ENCODE results near the gene MIER2. TPM values are rescaled to one million over a fixed set of nuclear protein-coding genes. Genes with fewer than 3 reads are reported as not detected.
A peak's percentile ranks its signal among the peaks of the same experiment; 100 is the strongest.
"Not testable (repeated sequence)": the region's sequence is repeated elsewhere in the genome, so short reads cannot be mapped to it uniquely, and the experiment has no call there.

Gene MIER2
- total and polyA plus RNA-seq, 8 donors: 5.8 to 29.6 (median 13.2) TPM

- H3K9me3 ChIP-seq: no peaks in the 10 kb centered on the region
- DNase-seq: peak; percentile 40 to 72
- 27 to 33% (median 32%) methylated on average over 27 to 44 of the region's 44 CpGs for WGBS, 5 donors
- H3K27me3 ChIP-seq: peaks cover 4 to 50% (median 17%) of the 10 kb centered on the region in 3 donors
- TF ChIP-seq POLR2A (IDR thresholded peaks at IDR 0.05) (no peak), POLR2AphosphoS5 (IDR thresholded peaks at IDR 0.05) (no peak), CTCF (IDR thresholded peaks at IDR 0.05) (peak in 5 of 7 experiments; percentile 41 to 67 (median 54)), EP300 (IDR thresholded peaks at IDR 0.05) (no peak)
- no peak overlapping the region for H3K4me3 ChIP-seq
- H3K36me3 ChIP-seq: no peaks in the 10 kb centered on the region
- H3K4me1 ChIP-seq: peaks cover 0 to 5% (median 0%) of the 10 kb centered on the region in 4 donors
- intact Hi-C loops (cut with DNase I; ENCODE audit: low total_unique reads): no loop called here
- no peak overlapping the region for H3K27ac ChIP-seq
Measured at GRCh38 chr19:383922-384798, 39.6 kb upstream of the MIER2 start.

- Histone ChIP-seq H3K27me3 (peaks cover 4 to 50% (median 17%) of the 10 kb centered on the region in 3 donors), H3K36me3 (no peaks in the 10 kb centered on the region), H3K27ac (no peak overlapping the region), H3K4me1 (peaks cover 0 to 5% (median 0%) of the 10 kb centered on the region in 4 donors), H3K4me3 (no peak overlapping the region), H3K9me3 (no peaks in the 10 kb centered on the region)
- WGBS, 5 donors: 65 to 88% (median 80%) methylated on average over 12 to 19 of the region's 19 CpGs
- TF ChIP-seq CTCF (IDR thresholded peaks at IDR 0.05): no peak
- no peak for TF ChIP-seq POLR2AphosphoS5 (IDR thresholded peaks at IDR 0.05)
- TF ChIP-seq POLR2A (IDR thresholded peaks at IDR 0.05): no peak
- TF ChIP-seq EP300 (IDR thresholded peaks at IDR 0.05): no peak
- intact Hi-C loops (cut with DNase I; ENCODE audit: low total_unique reads): no loop called here
- no peak for DNase-seq
Measured at GRCh38 chr19:383040-383439, 38.4 kb upstream of the MIER2 start.

GRCh38 chr19:382578-382977, 38.0 kb upstream of the MIER2 start:
- H3K4me3 ChIP-seq; H3K4me1 ChIP-seq; DNase-seq; intact Hi-C loops (cut with DNase I; ENCODE audit: low total_unique reads); H3K9me3 ChIP-seq; H3K36me3 ChIP-seq; H3K27ac ChIP-seq: not testable (repeated sequence)
- H3K27me3 ChIP-seq: peaks cover 4 to 52% (median 17%) of the 10 kb centered on the region in 3 donors
- 59 to 69% (median 65%) methylated on average over 7 to 9 of the region's 9 CpGs for WGBS, 5 donors

GRCh38 chr19:381901-382300, 37.3 kb upstream of the MIER2 start:
- peaks cover 4 to 49% (median 17%) of the 10 kb centered on the region in 3 donors for H3K27me3 ChIP-seq
- 60 to 69% (median 66%) methylated on average over 11 of the region's 11 CpGs for WGBS, 5 donors
- DNase-seq; H3K4me3 ChIP-seq; intact Hi-C loops (cut with DNase I; ENCODE audit: low total_unique reads); H3K36me3 ChIP-seq; H3K27ac ChIP-seq; H3K9me3 ChIP-seq; H3K4me1 ChIP-seq: not testable (repeated sequence)

GRCh38 chr19:380618-381219, 36.1 kb upstream of the MIER2 start:
- H3K4me1 ChIP-seq; H3K27ac ChIP-seq; H3K4me3 ChIP-seq; DNase-seq; intact Hi-C loops (cut with DNase I; ENCODE audit: low total_unique reads); H3K36me3 ChIP-seq; H3K9me3 ChIP-seq: not testable (repeated sequence)
- WGBS, 5 donors: 63 to 75% (median 71%) methylated on average over 11 to 17 of the region's 17 CpGs
- peaks cover 4 to 53% (median 17%) of the 10 kb centered on the region in 3 donors for H3K27me3 ChIP-seq

Measured in stomach (tissue), 9 donors.